ENCODE results near the gene TRIM8.

- TF ChIP-seq POLR2A (IDR thresholded peaks at IDR 0.05; ENCODE audit: extremely low read depth, insufficient read length) (no peak), CTCF (IDR thresholded peaks at IDR 0.05; ENCODE audit: low read depth, low read length) (no peak)
These were observed 37.4 kb downstream of the TRIM8 start for GRCh38 chr10:102681696-102682095.

Measured in NB4 (cell line).